Keratinocyte (primary cell): Measurements from ENCODE around the gene HAAO. TPM values are rescaled to one million over a fixed set of nuclear protein-coding genes. Genes with fewer than 3 reads are reported as not detected.

ENCODE experiments used
- DNase-seq: peaks from one replicate; pipeline ENCODE4 v3.0.0-alpha.2; 2011; ENCODE audit warnings: low read depth, missing footprints, low spot score
- FAIRE-seq: peaks from 2 replicates; lab custom pipeline; 2011; peaks lifted over from hg19 to GRCh38; lab: Jason Lieb, UNC
- H2AFZ ChIP-seq: 2 replicates; pipeline ENCODE4 v1.6.0; 2012; ENCODE audit warnings: low read length, control low read depth, inconsistent platforms; ENCODE audit not compliant: control insufficient read depth
- H3K27ac ChIP-seq: 2 replicates; pipeline ENCODE4 v1.5.1; 2011; ENCODE audit warnings: low read length; ENCODE audit not compliant: control insufficient read depth, insufficient read depth
- H3K27me3 ChIP-seq: 3 replicates; pipeline ENCODE4 v1.6.0; 2011; ENCODE audit warnings: low read length; ENCODE audit not compliant: control insufficient read depth, insufficient read depth; ENCODE audit errors: extremely low read depth
- H3K36me3 ChIP-seq, 2 experiments: 2 replicates in 1 of 2; 3 replicates in 1 of 2; pipeline ENCODE4 v1.5.1; 2011; ENCODE audit warnings: low read length in 2 of 2, mild to moderate bottlenecking in 1 of 2; ENCODE audit not compliant: control insufficient read depth in 2 of 2, insufficient read depth in 2 of 2; ENCODE audit errors: extremely low read depth in 1 of 2
- H3K4me1 ChIP-seq: 3 replicates; pipeline ENCODE4 v1.5.1; 2011; ENCODE audit warnings: low read length; ENCODE audit not compliant: control insufficient read depth, insufficient read depth; ENCODE audit errors: extremely low read depth
- H3K4me2 ChIP-seq: 3 replicates; pipeline ENCODE4 v1.6.0; 2011; ENCODE audit warnings: low read depth, low read length; ENCODE audit not compliant: control insufficient read depth, insufficient read depth; ENCODE audit errors: extremely low read depth
- H3K4me3 ChIP-seq, 3 experiments: fragments of 200-600 bp in 1 of 3; sonication (generic) in 1 of 3; 2 replicates in 2 of 3; 3 replicates in 1 of 3; pipeline ENCODE4 v1.5.1; 2011 to 2016; ENCODE audit warnings: low read length in 3 of 3, mild to moderate bottlenecking in 3 of 3, control low read depth in 2 of 3, inconsistent platforms in 1 of 3, low read depth in 1 of 3, mixed read lengths in 1 of 3, mixed run types in 1 of 3, moderate library complexity in 1 of 3; ENCODE audit not compliant: control insufficient read depth in 2 of 3, insufficient read depth in 2 of 3; ENCODE audit errors: extremely low read depth in 1 of 3
- H3K79me2 ChIP-seq: 2 replicates; pipeline ENCODE4 v1.6.0; 2012; ENCODE audit warnings: low read length; ENCODE audit not compliant: control insufficient read depth, insufficient read depth
- H3K9ac ChIP-seq: 3 replicates; pipeline ENCODE4 v1.6.0; 2011; ENCODE audit warnings: low read length; ENCODE audit not compliant: control insufficient read depth, insufficient read depth; ENCODE audit errors: extremely low read depth
- H3K9me1 ChIP-seq: 3 replicates; pipeline ENCODE4 v1.6.0; 2011; ENCODE audit warnings: low read length; ENCODE audit not compliant: control insufficient read depth, insufficient read depth; ENCODE audit errors: extremely low read depth
- H3K9me3 ChIP-seq: 2 replicates; pipeline ENCODE4 v1.5.1; 2012; ENCODE audit warnings: low read depth, low read length; ENCODE audit not compliant: control insufficient read depth
- H4K20me1 ChIP-seq: 3 replicates; pipeline ENCODE4 v1.6.0; 2011; ENCODE audit warnings: low read length; ENCODE audit not compliant: control insufficient read depth, insufficient read depth; ENCODE audit errors: extremely low read depth
- CTCF ChIP-seq, 3 experiments: IDR thresholded peaks in 1 of 3; conservative IDR thresholded peaks in 1 of 3; optimal IDR thresholded peaks in 1 of 3; 2 replicates in 2 of 3; 3 replicates in 1 of 3; pipeline versions ENCODE3 to v1.5.1; 2011; ENCODE audit warnings: low read length in 3 of 3, mild to moderate bottlenecking in 3 of 3, moderate library complexity in 2 of 3, control low read depth in 1 of 3, inconsistent platforms in 1 of 3; ENCODE audit not compliant: insufficient read depth in 2 of 3; ENCODE audit errors: extremely low read depth in 1 of 3
- EZH2 ChIP-seq: IDR thresholded peaks from one replicate; pipeline ENCODE4 v1.6.1; 2012; ENCODE audit warnings: inconsistent platforms, mild to moderate bottlenecking, low read length, moderate library complexity
- dilution Hi-C: fragments of 300-500 bp; cut with MboI; formaldehyde crosslinking; loops from one replicate; pipeline ENCODE4 v1.7.0; 2020; ENCODE audit warnings: low sequenced_read_pairs; ENCODE audit not compliant: extremely low pct_ligation_motif_present
- polyA plus RNA-seq, 5 experiments: library from polyadenylated mRNA; depleted of rRNA in 3 of 5; stranded (reverse) in 3 of 5; stranded (forward) in 1 of 5; unstranded in 1 of 5; fragments of >200 nt; gene quantifications; 1 replicate in 1 of 5; 2 replicates in 3 of 5; 3 replicates in 1 of 5; pipeline versions ENCODE4 v1.2.1 to v1.2.3, GENCODE V29; 2011 to 2012; ENCODE audit warnings: missing spikeins in 2 of 5, low read depth in 1 of 5, low replicate concordance in 1 of 5

Gene HAAO
- polyA plus RNA-seq, 1 donor (not counting 4 experiments of a cell fraction or from before 2014, with no cell fraction given) = 0.08 TPM

- Histone ChIP-seq H3K9me3 (no peaks in the 10 kb centered on the region), H3K9ac (no peak overlapping the region), H3K27me3 (no peaks in the 10 kb centered on the region), H4K20me1 (no peaks in the 10 kb centered on the region), H3K4me1 (no peaks in the 10 kb centered on the region), H3K4me2 (no peak overlapping the region), H3K4me3 (no peak overlapping the region), H3K27ac (no peak overlapping the region), H3K9me1 (no peaks in the 10 kb centered on the region), H3K36me3 (no peaks in the 10 kb centered on the region), H2AFZ (no peak overlapping the region), H3K79me2 (no peaks in the 10 kb centered on the region)
- dilution Hi-C loops = no loop called here
- no peak for DNase-seq
- TF ChIP-seq EZH2 (no peak), CTCF (optimal IDR thresholded peaks at IDR 0.05 in 1 of 3, IDR thresholded peaks at IDR 0.05 in 1 of 3, conservative IDR thresholded peaks at IDR 0.05 in 1 of 3; ENCODE audit: extremely low read depth in 1 of 3, insufficient read depth in 2 of 3, low read length in 3 of 3) (no peak)
- no peak for FAIRE-seq
Measured at GRCh38 chr2:42781181-42781580, 11.2 kb downstream of the HAAO start.

GRCh38 chr2:42777883-42778805 lies 14.2 kb downstream of the HAAO start:
- Histone ChIP-seq H3K9me1 (no peaks in the 10 kb centered on the region), H3K9me3 (no peaks in the 10 kb centered on the region), H3K27me3 (no peaks in the 10 kb centered on the region), H2AFZ (no peak overlapping the region), H3K4me1 (no peaks in the 10 kb centered on the region), H3K9ac (no peak overlapping the region), H3K4me3 (no peak overlapping the region), H3K36me3 (no peaks in the 10 kb centered on the region), H3K27ac (no peak overlapping the region), H3K79me2 (no peaks in the 10 kb centered on the region), H3K4me2 (no peak overlapping the region), H4K20me1 (no peaks in the 10 kb centered on the region)
- no peak for FAIRE-seq
- TF ChIP-seq CTCF (optimal IDR thresholded peaks at IDR 0.05 in 1 of 3, IDR thresholded peaks at IDR 0.05 in 1 of 3, conservative IDR thresholded peaks at IDR 0.05 in 1 of 3; ENCODE audit: extremely low read depth in 1 of 3, insufficient read depth in 2 of 3, low read length in 3 of 3) (no peak), EZH2 (no peak)
- DNase-seq = no peak
- dilution Hi-C loops = no loop called here
